Ectodermal cell (in vitro differentiated cells): Measurements from ENCODE around the gene ATP10D.

ENCODE experiments used
- H3K27ac ChIP-seq: 2 replicates; pipeline ENCODE4 v1.7.0; 2013; ENCODE audit warnings: mild to moderate bottlenecking, low read depth, low read length; ENCODE audit not compliant: insufficient read depth, poor library complexity, severe bottlenecking
- H3K27me3 ChIP-seq: 2 replicates; pipeline ENCODE4 v1.7.0; 2013; ENCODE audit warnings: mild to moderate bottlenecking, low read length; ENCODE audit not compliant: insufficient read depth, control insufficient read depth, poor library complexity, severe bottlenecking
- H3K36me3 ChIP-seq: one replicate; pipeline ENCODE4 v1.7.0; 2013; ENCODE audit warnings: low read length; ENCODE audit not compliant: control insufficient read depth, insufficient read depth
- H3K4me1 ChIP-seq: one replicate; pipeline ENCODE4 v1.7.0; 2013; ENCODE audit warnings: low read length; ENCODE audit not compliant: control insufficient read depth, insufficient read depth
- H3K4me3 ChIP-seq: 2 replicates; pipeline ENCODE4 v1.7.0; 2013; ENCODE audit warnings: low read depth, low read length, control low read depth; ENCODE audit not compliant: insufficient read depth
- H3K9me3 ChIP-seq: 2 replicates; pipeline ENCODE4 v1.7.0; 2013; ENCODE audit warnings: mild to moderate bottlenecking, low read length, moderate library complexity; ENCODE audit not compliant: control insufficient read depth
- WGBS, 2 experiments: methylation state at CpG; one replicate each; pipeline ENCODE4 v1.1.7; 2013; ENCODE audit warnings: missing lambda C conversion rate in 2 of 2; 5-methylcytosine and 5-hydroxymethylcytosine counted together

ATP10D gene

DNA sequence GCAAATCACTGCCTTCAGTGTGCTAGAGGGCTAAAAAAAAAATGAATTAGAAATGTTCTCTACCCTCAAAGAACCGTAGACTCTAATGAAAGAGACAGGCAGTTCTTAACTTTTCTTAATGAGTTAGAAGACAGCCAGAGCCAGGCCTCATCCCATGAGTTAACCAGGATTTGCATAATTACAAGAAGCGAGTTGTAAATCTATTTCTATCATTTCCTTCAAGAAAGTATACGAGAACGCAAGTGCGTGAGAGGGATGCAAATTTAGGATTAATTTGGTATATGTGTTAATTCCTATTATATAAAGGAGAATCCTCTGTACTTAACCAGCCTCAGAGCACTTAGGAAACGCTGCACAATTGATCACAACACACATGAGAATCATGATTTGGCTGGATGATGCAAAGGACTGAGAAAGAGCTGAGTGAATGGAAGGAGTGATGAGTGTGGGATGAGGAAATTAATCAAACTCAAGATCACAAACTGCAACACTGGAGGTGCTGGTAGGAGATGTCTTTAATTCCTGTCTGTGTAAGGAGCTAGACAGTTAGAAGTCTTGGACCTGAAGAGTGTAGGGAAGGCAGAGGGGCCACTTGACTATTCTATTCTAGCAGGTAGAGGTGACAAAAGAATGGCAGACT is 157.2 kb downstream of the ATP10D start:
- H3K9me3 ChIP-seq, result no peaks in the 10 kb centered on the region
- H3K27ac ChIP-seq, result no peak overlapping the region
- no peak overlapping the region for H3K4me3 ChIP-seq
- H3K27me3 ChIP-seq, result no peaks in the 10 kb centered on the region
- H3K36me3 ChIP-seq, result no peaks in the 10 kb centered on the region
- WGBS, 2 experiments, result 94 to 100% methylated on average over 3 to 5 of the region's 6 CpGs
- no peaks in the 10 kb centered on the region for H3K4me1 ChIP-seq
